GM21619 (cell line): ENCODE measurements around the gene LENG8.
"Not testable (repeated sequence)": the region's sequence is repeated elsewhere in the genome, so short reads cannot be mapped to it uniquely, and the experiment has no call there.

Experiments
- ATAC-seq: cut with Tn5 transposase; IDR thresholded peaks from one replicate; pipeline ENCODE4 v1.9.1; 2021; ENCODE audit not compliant: unreplicated experiment

The LENG8 gene

DNA sequence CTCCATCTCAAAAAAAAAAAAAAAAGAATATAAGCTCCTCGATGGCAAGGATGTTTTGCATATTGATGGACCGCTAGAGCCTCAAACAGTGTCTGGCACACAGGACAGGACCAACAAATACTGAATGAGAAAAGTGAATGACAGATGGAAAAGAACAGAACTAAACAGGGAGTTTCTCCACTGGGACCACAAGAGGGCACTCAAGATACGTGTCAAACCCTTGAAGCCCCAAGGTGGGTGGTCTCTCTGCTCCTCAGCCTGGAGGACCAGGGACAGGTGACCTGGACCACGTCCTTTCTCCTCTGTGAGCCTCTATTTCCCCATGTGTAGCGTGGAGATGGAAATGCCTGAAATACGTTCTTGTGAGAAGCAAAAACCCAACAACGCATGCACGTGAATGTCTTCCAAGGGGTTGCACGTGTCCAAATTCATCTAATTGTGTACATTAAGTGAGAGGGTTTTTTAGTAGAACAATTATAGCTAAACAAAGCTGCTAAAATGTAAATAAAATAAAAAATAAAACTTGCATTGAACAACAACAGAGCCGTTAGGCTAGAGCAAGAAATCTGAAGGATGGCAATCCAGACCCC, 29.8 kb downstream of the LENG8 start:
- ATAC-seq: no peak

DNA sequence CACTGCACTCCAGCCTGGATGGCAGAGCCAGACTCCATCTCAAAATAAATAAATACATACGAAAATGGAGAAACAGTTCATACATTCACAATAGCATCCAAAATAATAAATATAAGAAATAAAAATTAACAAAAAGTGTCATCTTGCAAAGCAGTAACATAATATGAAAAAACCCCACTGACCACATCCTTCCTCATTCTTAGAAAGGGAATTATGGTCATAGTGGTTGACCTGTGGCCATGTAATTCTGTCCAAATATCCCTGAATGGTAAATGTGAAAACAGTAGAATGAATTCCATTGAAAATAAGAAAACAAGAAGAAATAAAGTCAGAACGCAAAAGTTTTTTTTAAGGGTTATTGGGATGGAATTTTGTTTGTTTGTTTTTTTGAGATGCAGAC, 31.1 kb downstream of the LENG8 start:
- no peak for ATAC-seq

GRCh38 chr19:54481326-54481930, 32.4 kb downstream of the LENG8 start:
- ATAC-seq: no peak

- no peak for ATAC-seq
Observed at GRCh38 chr19:54482889-54483288, 33.9 kb downstream of the LENG8 start.

DNA sequence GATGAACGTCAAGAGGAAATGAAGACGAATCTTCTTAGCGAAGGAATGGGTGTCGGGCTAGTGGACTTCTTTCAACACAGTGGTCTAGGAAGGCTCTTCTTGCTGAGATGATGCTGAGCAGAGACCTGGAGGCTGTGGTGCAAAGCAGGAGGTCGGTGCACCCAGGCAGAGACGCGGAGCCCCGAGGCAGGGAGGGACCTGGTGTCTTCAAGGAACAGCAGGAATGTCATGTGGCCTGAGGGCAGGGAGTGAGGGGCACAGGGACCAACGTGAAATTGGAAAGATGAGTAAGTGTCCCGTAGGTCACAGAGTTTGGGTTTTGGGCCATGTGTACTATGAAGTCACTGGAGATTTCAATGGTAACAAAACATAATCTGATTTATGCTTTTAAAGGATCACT, 35.5 kb downstream of the LENG8 start:
- ATAC-seq: no peak

DNA sequence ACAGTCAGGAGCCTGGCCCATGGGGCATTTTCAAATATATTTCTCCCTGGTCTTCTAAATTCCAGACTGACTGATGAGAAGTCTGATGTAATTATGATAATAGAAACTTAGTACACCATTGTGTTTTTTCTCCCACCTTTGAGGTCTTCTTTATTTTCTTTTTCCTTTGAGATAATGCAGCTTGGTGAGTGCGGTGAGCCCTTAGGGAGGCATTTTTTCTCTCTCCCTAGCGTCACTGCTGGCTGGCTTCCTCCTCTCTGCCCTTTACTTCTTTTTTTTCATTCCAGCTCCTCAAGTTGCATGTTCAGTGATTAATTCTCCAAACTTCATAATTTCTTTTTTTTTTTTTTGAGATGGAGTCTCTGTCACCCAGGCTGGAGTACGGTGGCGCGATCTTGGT, 36.9 kb downstream of the LENG8 start:
- no peak for ATAC-seq

- no peak for ATAC-seq
Observed at GRCh38 chr19:54489341-54489740, 40.3 kb downstream of the LENG8 start.

- no peak for ATAC-seq
Observed at GRCh38 chr19:54489766-54490165, 40.8 kb downstream of the LENG8 start.

GRCh38 chr19:54492568-54492967, 43.6 kb downstream of the LENG8 start:
- ATAC-seq: no peak

GRCh38 chr19:54493056-54493455, 44.1 kb downstream of the LENG8 start:
- ATAC-seq: not testable (repeated sequence)

GRCh38 chr19:54493967-54494585, 45.1 kb downstream of the LENG8 start:
- ATAC-seq: no peak

DNA sequence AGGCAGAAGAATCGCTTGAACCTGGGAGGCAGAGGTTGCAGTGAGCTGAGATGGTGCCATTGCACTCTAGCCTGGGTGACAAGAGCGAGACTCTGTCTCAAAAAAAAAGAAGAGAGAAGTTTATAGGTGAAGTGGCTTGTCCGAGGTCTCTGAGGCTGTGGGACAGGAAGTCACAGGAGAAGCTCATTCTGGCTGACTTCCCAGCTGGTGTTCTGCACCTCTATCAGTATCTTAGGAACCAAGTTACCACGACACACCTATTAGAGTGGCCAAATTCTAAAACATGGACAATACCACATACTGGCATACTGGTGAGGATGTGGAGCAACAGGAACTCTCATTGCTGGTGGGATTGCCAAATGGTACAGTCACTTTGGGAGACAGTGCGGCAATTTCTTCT, 46.3 kb downstream of the LENG8 start:
- ATAC-seq: not testable (repeated sequence)

DNA sequence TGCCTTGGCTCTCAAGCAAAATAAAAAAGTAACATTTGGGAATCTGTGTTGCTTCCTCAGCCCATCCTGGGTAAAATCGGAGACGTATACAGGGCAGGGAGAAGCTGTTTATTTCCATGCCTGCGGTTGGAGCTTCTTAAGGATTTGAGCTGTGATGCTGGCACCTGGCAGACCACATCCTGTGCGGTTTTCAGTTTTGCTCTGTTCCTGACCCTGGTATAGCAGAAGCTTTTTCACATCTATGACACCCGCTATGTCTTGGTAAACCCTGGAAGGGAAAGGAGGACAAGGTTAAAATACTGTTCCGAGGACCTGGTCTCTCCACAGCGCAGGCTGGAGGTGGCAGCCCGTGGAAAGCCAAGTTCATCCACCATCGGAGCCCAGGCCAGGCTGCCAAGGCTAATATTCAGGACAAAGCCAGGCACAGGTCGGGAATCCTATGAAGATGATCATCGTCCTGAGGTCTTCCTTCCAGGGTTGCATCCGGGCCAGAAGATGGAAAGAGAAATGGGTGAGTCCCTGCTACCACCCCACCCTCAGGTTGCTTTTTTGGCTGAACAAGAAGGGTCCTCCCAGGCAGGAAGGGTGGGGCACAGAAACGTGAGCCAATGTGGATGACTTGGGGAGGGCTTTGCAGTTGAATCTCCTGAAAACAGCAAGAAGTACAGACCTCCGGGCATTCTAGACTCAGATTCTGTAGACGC, 48.9 kb downstream of the LENG8 start:
- not testable (repeated sequence) for ATAC-seq

DNA sequence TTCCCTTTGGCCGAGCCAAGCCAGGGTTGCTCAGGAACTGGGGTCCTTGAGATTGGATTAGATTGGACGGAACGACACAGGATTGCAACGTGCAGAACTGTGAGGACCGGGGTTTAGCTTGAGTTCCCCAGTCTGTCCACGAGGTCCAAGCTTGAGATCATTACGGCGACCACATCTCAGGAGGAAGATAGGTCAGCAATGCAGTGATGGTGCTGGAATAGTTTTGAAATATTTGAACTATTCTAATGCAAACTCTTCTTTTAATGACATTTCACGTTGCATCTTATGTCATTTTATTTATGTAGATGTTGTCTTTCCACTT, 49.4 kb downstream of the LENG8 start:
- ATAC-seq: not testable (repeated sequence)

- no peak for ATAC-seq
Observed at GRCh38 chr19:54502518-54503048, 53.6 kb downstream of the LENG8 start, which contains the start of gene LAIR2. LAIR2 (plus strand) TSS chr19:54502831; CDS start chr19:54502919, 88 bp downstream.

- not testable (repeated sequence) for ATAC-seq
Observed at GRCh38 chr19:54505542-54505941, 56.5 kb downstream of the LENG8 start.

- no peak for ATAC-seq
Observed at GRCh38 chr19:54506079-54506478, 57.1 kb downstream of the LENG8 start.

DNA sequence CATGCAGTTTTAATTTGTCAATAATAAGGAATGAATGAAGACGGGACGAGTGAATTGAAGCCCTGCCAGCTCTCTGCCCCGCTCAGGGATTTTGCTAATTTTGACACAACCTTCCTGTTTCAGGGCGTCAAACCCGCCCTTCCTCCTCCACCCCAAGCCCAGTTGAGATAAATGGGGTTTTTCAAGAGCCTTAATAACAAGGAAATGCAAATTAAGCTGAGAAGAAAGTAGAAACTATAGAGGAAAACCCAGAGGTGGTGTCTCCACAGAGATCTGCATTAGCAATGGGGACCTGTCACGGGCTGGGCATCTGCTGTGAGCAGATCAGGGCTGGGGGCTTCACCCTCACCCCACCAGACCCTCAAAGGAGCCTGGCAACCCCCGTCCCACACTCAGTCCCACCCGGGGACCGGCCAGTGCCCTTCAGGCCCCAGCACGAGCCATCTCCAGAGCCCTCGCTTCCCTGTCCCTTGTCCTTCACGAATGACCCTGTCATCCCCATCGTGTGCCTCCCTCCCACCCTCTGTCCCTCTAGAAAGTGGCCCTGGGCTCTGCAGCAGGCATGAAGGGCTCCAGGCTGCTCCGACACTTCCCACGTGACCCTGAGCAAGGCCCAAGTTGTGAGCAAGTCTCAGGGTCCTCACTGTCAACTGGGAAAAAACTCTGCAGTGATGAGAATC, 58.2 kb downstream of the LENG8 start:
- not testable (repeated sequence) for ATAC-seq

GRCh38 chr19:54507824-54508223, 58.8 kb downstream of the LENG8 start:
- no peak for ATAC-seq

- not testable (repeated sequence) for ATAC-seq
Observed at GRCh38 chr19:54508487-54508886, 59.5 kb downstream of the LENG8 start.
